HG03457 (cell line): ENCODE measurements around the gene COA8.

Experiments used
- ATAC-seq: cut with Tn5 transposase; IDR thresholded peaks from one replicate; pipeline ENCODE4 v1.9.1; 2021; ENCODE audit warnings: moderate number of reproducible peaks; ENCODE audit not compliant: unreplicated experiment

COA8 gene

GRCh38 chr14:103547941-103548462, 14.8 kb upstream of the COA8 start:
- no peak for ATAC-seq

DNA sequence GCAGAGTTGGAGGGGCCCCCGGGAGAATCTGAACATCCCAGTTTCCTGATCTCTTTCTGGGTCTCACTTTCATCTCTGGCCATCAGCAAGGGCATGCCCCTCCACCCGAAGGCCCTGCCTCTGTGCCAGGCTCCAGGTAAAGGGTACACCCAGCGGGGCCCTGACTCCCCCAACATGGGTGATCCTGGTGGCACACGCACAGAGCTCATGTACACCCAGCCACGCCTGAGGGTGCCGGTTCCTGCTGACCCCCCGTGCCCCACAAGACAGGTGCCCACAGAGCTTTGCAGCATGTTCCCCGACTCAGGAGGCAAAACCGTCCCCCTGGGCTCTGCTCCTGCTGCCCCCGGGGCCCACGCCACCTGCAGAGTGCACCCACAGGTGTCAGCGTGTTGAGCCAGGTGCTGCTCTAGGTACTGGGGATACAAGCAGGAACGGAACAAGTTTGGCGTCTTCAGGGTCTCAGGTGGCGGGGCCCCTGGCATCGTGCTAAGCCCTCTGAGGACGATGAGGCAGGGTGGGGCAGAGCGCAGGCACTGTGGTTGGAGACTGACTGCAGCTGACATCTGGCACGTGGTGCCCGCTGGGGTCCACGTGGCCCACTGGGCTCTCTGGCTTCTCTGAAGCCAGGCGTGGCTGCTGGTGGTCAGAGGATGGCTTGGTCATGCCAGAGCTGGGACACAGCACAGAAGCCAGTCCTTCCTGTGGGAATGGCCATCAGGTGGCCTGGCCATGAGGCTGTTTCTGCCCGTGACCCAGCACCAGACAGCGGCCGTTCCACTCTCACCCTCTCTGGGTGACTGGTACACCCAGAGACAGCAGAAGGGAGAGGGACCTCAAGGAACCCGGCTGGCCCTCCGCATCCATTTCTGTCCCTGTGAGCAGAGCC, 14.1 kb upstream of the COA8 start:
- no peak for ATAC-seq

GRCh38 chr14:103549361-103550311, 13.1 kb upstream of the COA8 start:
- ATAC-seq: no peak

DNA sequence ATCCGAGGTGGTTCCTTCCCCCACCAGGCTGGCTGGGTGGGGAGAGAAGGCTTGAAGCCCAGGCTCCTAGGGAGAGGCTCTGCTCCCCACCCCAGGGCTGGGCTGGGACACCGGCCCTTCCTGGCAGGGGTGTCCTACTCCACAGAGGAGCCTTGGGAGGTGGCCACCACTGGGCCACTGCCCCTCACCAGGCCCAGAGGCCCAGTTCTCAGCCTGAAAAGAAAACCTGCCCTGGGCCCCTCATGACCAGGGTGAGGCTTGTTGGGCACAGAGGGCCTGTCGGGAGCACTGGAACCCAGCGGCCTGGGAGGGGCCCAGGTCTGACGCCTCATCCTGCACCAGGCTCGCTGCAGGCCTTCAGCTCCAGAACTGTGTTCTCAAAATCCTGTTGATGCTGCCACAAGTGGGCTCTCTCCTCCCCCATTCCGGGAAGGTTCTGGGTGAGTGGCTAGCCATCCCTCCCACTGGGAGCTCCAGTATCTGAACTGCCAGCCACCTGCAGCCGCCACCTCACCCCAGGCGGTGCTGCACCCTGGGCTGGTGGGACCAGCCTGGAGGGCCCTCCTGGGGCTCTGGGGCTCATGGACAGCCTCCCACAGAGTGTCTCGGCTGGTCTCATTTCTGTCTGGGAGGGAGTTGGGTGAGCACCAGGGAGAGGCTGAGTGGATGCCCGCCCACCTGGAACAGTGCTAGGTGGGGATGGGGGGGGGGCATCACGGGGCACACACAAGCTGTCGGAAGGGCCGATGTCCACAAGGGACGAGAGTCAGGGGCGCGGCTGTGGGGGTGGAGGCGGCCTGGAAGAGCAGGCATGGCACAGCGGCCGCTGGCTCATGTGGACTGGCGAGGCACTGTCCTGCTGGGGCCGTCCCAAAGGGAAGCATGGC, 12.1 kb upstream of the COA8 start:
- ATAC-seq: no peak

DNA sequence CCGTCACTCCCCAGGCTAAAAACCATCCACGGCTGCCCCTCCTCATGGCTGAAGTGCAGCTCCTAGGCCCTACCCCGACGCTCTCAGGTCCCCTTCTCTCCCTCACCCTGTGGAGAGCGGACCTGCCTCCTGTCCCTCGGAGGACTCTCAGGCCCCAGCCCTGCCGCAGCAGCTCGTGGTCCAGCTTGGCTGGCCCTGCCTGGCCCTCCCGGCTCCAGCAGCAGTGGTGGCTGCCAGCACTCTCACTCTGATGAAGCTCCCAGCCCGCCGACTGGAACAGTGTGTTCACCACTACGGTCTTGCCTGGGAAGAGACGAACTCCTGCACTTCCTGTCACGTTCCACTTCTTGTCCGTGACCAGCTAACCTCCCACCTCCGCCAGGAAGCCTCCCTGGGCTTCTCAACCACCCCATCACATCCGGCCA, 11.4 kb upstream of the COA8 start:
- ATAC-seq: no peak

GRCh38 chr14:103552011-103552845, 10.5 kb upstream of the COA8 start:
- no peak for ATAC-seq

DNA sequence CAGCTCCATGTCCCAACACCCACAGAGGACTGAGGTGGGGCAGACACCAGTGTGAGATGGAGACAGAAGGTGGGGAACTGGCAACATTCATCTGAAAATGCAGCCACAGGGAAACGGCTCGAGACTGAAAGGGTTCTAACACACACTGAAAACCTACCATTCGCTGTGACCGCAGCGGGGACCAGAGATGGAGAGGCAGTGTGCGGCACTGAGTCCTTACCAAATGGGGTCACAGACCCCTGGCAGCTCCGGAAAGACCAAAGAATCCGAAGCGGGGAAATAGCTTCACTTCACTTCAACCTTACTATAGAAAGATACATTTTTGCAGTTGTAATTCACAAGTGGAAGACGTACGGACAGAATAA, 9.9 kb upstream of the COA8 start:
- ATAC-seq: no peak

GRCh38 chr14:103555559-103556337, 7.0 kb upstream of the COA8 start:
- no peak for ATAC-seq

GRCh38 chr14:103556946-103557758, 5.6 kb upstream of the COA8 start:
- ATAC-seq: no peak

- ATAC-seq: no peak
Measured at GRCh38 chr14:103558071-103558882, 4.5 kb upstream of the COA8 start.

- ATAC-seq: no peak
Measured at GRCh38 chr14:103559766-103560165, 3.0 kb upstream of the COA8 start.

GRCh38 chr14:103560691-103561090, 2.1 kb upstream of the COA8 start:
- ATAC-seq: no peak

GRCh38 chr14:103561381-103562178, 1.2 kb upstream of the COA8 start:
- no peak for ATAC-seq

GRCh38 chr14:103562179-103562428, 656 bp upstream of the COA8 start:
- peak; percentile 26 for ATAC-seq

DNA sequence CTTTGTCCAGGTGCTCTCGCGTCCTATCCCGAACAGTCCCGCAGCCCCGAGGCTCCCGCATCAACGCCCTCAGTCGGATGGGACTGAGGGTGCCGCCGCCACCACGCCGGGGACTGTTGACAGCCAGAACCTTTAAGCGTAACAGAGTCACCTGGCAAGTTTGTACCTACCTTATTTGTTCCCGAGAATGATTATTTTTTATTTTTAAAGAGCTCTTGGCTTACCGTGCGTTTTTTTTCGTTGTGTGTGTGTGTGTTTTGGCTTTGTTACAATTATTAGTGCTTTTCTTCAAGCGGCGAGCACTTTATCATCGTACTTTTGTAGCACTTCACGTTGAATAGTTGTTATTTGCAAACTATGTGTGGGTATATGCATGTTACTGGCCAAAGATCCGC, 463 bp downstream of the COA8 start:
- ATAC-seq: no peak

- no peak for ATAC-seq
Measured at GRCh38 chr14:103563844-103564505, 1.2 kb downstream of the COA8 start.
